Spleen (tissue), 11 donors: ENCODE measurements around the gene TBC1D9. TPM values are rescaled to one million over a fixed set of nuclear protein-coding genes. Genes with fewer than 3 reads are reported as not detected.

Source experiments
- DNase-seq: peaks from one replicate; pipeline ENCODE4 v3.0.0-alpha.2; 2020
- H3K27ac ChIP-seq, 8 donors: fragments of 200-600 bp; sonication (generic) in 7 of 8; 1 replicate in 4 of 8; 2 replicates in 4 of 8; pipeline versions ENCODE4 v1.5.0 to v1.8.0; 2016 to 2021; ENCODE audit warnings: inconsistent platforms in 4 of 8, mild to moderate bottlenecking in 4 of 8, moderate library complexity in 1 of 8
- H3K27me3 ChIP-seq, 7 donors: fragments of 200-600 bp; sonication (generic) in 6 of 7; replicated peaks in 1 of 7; 1 replicate in 4 of 7; 2 replicates in 3 of 7; pipeline versions ENCODE4 v1.5.0 to v1.8.0; 2016 to 2021; ENCODE audit warnings: inconsistent platforms in 3 of 7, mild to moderate bottlenecking in 1 of 7
- H3K36me3 ChIP-seq, 6 donors: fragments of 200-600 bp; sonication (generic) in 5 of 6; 1 replicate in 4 of 6; 2 replicates in 2 of 6; pipeline versions ENCODE4 v1.5.0 to v1.8.0; 2016 to 2021; ENCODE audit warnings: inconsistent platforms in 2 of 6
- H3K4me1 ChIP-seq, 6 donors: fragments of 200-600 bp; sonication (generic) in 5 of 6; 1 replicate in 3 of 6; 2 replicates in 3 of 6; pipeline versions ENCODE4 v1.5.0 to v1.8.0; 2016 to 2021; ENCODE audit warnings: inconsistent platforms in 3 of 6
- H3K4me3 ChIP-seq, 8 donors: fragments of 200-600 bp; sonication (generic) in 7 of 8; 1 replicate in 4 of 8; 2 replicates in 4 of 8; pipeline versions ENCODE4 v1.5.0 to v1.8.0; 2016 to 2021; ENCODE audit warnings: inconsistent platforms in 4 of 8, mild to moderate bottlenecking in 4 of 8, moderate library complexity in 2 of 8
- H3K9me3 ChIP-seq, 8 donors: fragments of 200-600 bp; sonication (generic) in 7 of 8; 1 replicate in 4 of 8; 2 replicates in 4 of 8; pipeline versions ENCODE4 v1.5.0 to v1.8.0; 2016 to 2021; ENCODE audit warnings: inconsistent platforms in 4 of 8
- CTCF ChIP-seq, 11 experiments: fragments of 200-600 bp in 7 of 11; fragments of 450-650 bp in 4 of 11; sonication (generic) in 4 of 11; IDR thresholded peaks in 8 of 11; conservative IDR thresholded peaks in 3 of 11; 1 replicate in 7 of 11; 2 replicates in 4 of 11; pipeline versions ENCODE4 v1.4.0 to v1.8.0; 2016 to 2021; ENCODE audit warnings: antibody characterized with exemption in 11 of 11, inconsistent platforms in 4 of 11, mild to moderate bottlenecking in 1 of 11
- POLR2A ChIP-seq, 3 donors: fragments of 450-650 bp; IDR thresholded peaks; one replicate each; pipeline ENCODE4 v1.5.1; 2017; ENCODE audit warnings: antibody characterized with exemption in 3 of 3, mild to moderate bottlenecking in 1 of 3
- POLR2AphosphoS5 ChIP-seq, 3 donors: sonication (generic); formaldehyde crosslinking; IDR thresholded peaks; one replicate each; pipeline ENCODE4 v1.5.1; 2017; ENCODE audit warnings: antibody characterized with exemption in 3 of 3
- WGBS, 5 donors: extraction: QIAGEN DNeasy Blood & Tissue Kit in 3 of 5; methylation state at CpG; one replicate each; pipeline versions ENCODE4 v1.1.5 to v1.1.7; 2013 to 2018; 5-methylcytosine and 5-hydroxymethylcytosine counted together
- intact Hi-C: fragments of 100-400 bp; cut with DNase I; formaldehyde crosslinking; loops from one replicate; pipeline ENCODE4 v1.15.0; 2023; ENCODE audit warnings: low total_unique reads
- polyA plus RNA-seq, 3 donors: library from polyadenylated mRNA; stranded (reverse); fragments of 200-250 nt; gene quantifications; one replicate each; pipeline ENCODE4 v1.2.1, GENCODE V29; 2013
- total RNA-seq, 7 donors: library from RNA; depleted of rRNA in 3 of 7; stranded (reverse); fragments of >200 nt in 3 of 7; fragmentation: NEBNext Ultra II Directional in 4 of 7; extraction: Animal tissue kit (Norgen Biotek cat#: 25700) in 4 of 7; gene quantifications; one replicate each; pipeline versions ENCODE4 v1.1.0 to v1.2.1, GENCODE V29; 2016 to 2021
- donor health status: healthy with polysubstance abuse.
- donor health status: DM: no; HTN: no; CAD: no; lungs with moderate emphysema.
- donor health status: DM: no; HTN: no; CAD: no.
- donor health status: Bipolar disorder and iron deficiency.
- donor health status: healthy.
- donor health status: DM: no; HTN: no; CAD: no.
- donor health status: DM: yes; HTN: yes; CAD: no.

TBC1D9 gene
- total and polyA plus RNA-seq, 10 donors = 11.6 to 99.1 (median 77.2) TPM

- no peak for TF ChIP-seq CTCF (IDR thresholded peaks at IDR 0.05 in 8 of 11, conservative IDR thresholded peaks at IDR 0.05 in 3 of 11)
- TF ChIP-seq POLR2AphosphoS5 (IDR thresholded peaks at IDR 0.05) = no peak
- TF ChIP-seq POLR2A (IDR thresholded peaks at IDR 0.05) = no peak
- intact Hi-C loops = no loop called here
- H3K27ac ChIP-seq = peak overlapping the region in 7 of 8 donors; percentile 22 to 86 (median 81)
- WGBS, 5 donors = 84 to 93% (median 86%) methylated on average over 3 of the region's 3 CpGs
- H3K4me3 ChIP-seq = no peak overlapping the region
- peaks cover 20 to 67% (median 50%) of the 10 kb centered on the region in 6 donors for H3K4me1 ChIP-seq
- DNase-seq = no peak
- no peaks in the 10 kb centered on the region for H3K36me3 ChIP-seq
- H3K9me3 ChIP-seq = peaks cover 0 to 12% (median 3%) of the 10 kb centered on the region in 8 donors
- H3K27me3 ChIP-seq = no peaks in the 10 kb centered on the region
These were observed 11.8 kb downstream of the TBC1D9 start for GRCh38 chr4:140744421-140744820.

- 26 to 32% (median 27%) methylated on average over 4 of the region's 4 CpGs for WGBS, 5 donors
- peak overlapping the region in 2 of 8 donors; percentile 4 to 39 for H3K4me3 ChIP-seq
- peak in 1 of 3 donors; percentile 12 for TF ChIP-seq POLR2A (IDR thresholded peaks at IDR 0.05)
- peak in 4 of 11 experiments; percentile 14 to 37 (median 19) for TF ChIP-seq CTCF (IDR thresholded peaks at IDR 0.05 in 8 of 11, conservative IDR thresholded peaks at IDR 0.05 in 3 of 11)
- peak in 2 of 3 donors; percentile 59 to 77 for TF ChIP-seq POLR2AphosphoS5 (IDR thresholded peaks at IDR 0.05)
- H3K27ac ChIP-seq = peak overlapping the region; percentile 22 to 86 (median 76)
- intact Hi-C loops = no loop called here
- H3K36me3 ChIP-seq = no peaks in the 10 kb centered on the region
- H3K4me1 ChIP-seq = peaks cover 20 to 74% (median 51%) of the 10 kb centered on the region in 6 donors
- peaks cover 0 to 7% (median under 1%) of the 10 kb centered on the region in 8 donors for H3K9me3 ChIP-seq
- H3K27me3 ChIP-seq = no peaks in the 10 kb centered on the region
- no peak for DNase-seq
These were observed 12.8 kb downstream of the TBC1D9 start for GRCh38 chr4:140743194-140743931.

GRCh38 chr4:140742838-140743193 is 13.4 kb downstream of the TBC1D9 start:
- 37 to 66% (median 61%) methylated on average over 1 of the region's 1 CpG for WGBS, 5 donors
- no peak for TF ChIP-seq POLR2A (IDR thresholded peaks at IDR 0.05)
- TF ChIP-seq POLR2AphosphoS5 (IDR thresholded peaks at IDR 0.05) = no peak
- TF ChIP-seq CTCF (IDR thresholded peaks at IDR 0.05 in 8 of 11, conservative IDR thresholded peaks at IDR 0.05 in 3 of 11) = no peak
- Histone ChIP-seq H3K27ac (peak overlapping the region; percentile 22 to 86 (median 76)), H3K4me1 (peaks cover 20 to 80% (median 56%) of the 10 kb centered on the region in 6 donors), H3K4me3 (peak overlapping the region in 2 of 8 donors; percentile 4 to 39), H3K9me3 (peaks cover 0 to 2% (median 0%) of the 10 kb centered on the region in 8 donors), H3K36me3 (no peaks in the 10 kb centered on the region), H3K27me3 (no peaks in the 10 kb centered on the region)
- DNase-seq = no peak
- intact Hi-C loops = no loop called here

GRCh38 chr4:140740906-140741670 is 15.1 kb downstream of the TBC1D9 start:
- intact Hi-C loops = no loop called here
- TF ChIP-seq POLR2AphosphoS5 (IDR thresholded peaks at IDR 0.05) (no peak), CTCF (IDR thresholded peaks at IDR 0.05 in 8 of 11, conservative IDR thresholded peaks at IDR 0.05 in 3 of 11) (no peak), POLR2A (IDR thresholded peaks at IDR 0.05) (no peak)
- no peak for DNase-seq
- no peaks in the 10 kb centered on the region for H3K9me3 ChIP-seq
- H3K27ac ChIP-seq = peak overlapping the region in 5 of 8 donors; percentile 3 to 86 (median 81)
- H3K4me1 ChIP-seq = peaks cover 20 to 97% (median 71%) of the 10 kb centered on the region in 6 donors
- H3K4me3 ChIP-seq = no peak overlapping the region
- H3K36me3 ChIP-seq = no peaks in the 10 kb centered on the region
- no peaks in the 10 kb centered on the region for H3K27me3 ChIP-seq
- 77 to 95% (median 85%) methylated on average over 3 of the region's 3 CpGs for WGBS, 5 donors
